ENCODE measurements around the gene ACSS3.

DNA sequence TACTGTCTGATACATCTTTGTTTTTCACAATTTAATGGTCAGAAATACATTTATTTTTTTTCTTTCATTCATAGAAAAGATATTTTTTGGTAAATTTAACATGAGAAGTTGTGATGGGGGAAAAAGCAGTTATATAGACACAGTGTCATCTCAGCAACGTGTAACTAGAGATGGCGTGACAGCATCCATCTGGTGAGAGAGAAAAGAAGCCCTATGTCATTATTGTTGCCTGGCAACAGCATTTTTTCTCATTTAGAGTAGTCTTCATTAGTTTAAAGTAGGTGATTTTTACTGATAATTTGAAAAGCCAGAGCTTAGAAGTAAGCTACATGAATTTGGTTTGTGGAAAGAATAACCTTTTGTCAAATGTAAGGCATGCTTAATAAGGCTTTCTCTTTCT lies 128.6 kb downstream of the ACSS3 start:
- TF ChIP-seq POLR2AphosphoS5 (IDR thresholded peaks at IDR 0.05; ENCODE audit: low read depth, low read length) (no peak), POLR2A (IDR thresholded peaks at IDR 0.05; ENCODE audit: low read depth, low read length) (no peak)
